ENCODE measurements around the gene CELF5. TPM values are rescaled to one million over a fixed set of nuclear protein-coding genes. Genes with fewer than 3 reads are reported as not detected.

CELF5 gene
- total RNA-seq, 4 donors from 2014 or later: 0.27 to 0.48 TPM; not detected in 2

GRCh38 chr19:3302755-3303154 is 78.3 kb downstream of the CELF5 start:
- H3K4me3 ChIP-seq: no peak overlapping the region
- TF ChIP-seq CTCF (IDR thresholded peaks at IDR 0.05) (no peak), POLR2AphosphoS5 (IDR thresholded peaks at IDR 0.05) (no peak), EP300 (IDR thresholded peaks at IDR 0.05; ENCODE audit: low read depth) (no peak), POLR2A (IDR thresholded peaks at IDR 0.05) (no peak)
- no peak overlapping the region for H3K27ac ChIP-seq
- H3K36me3 ChIP-seq: no peaks in the 10 kb centered on the region
- intact Hi-C loops (cut with DNase I; ENCODE audit: low total_unique reads) (loop anchor here (10.0 kb wide), 1 partner anchor 312 kb away; no protein-coding TSS in a partner anchor), in situ Hi-C loops (cut with MboI; ENCODE audit: low pct_ligation_motif_present in 1 of 4, low pct_unique_long_range_greater_than_20kb in 1 of 4, low sequenced_read_pairs in 3 of 4) (loop anchor here in 1 of 4 donors (10.0 kb wide), 1 partner anchor 182 kb away; the partner anchor contains the start of genes SMIM24 and SMIM44)
- H3K4me1 ChIP-seq: peaks cover 0 to 10% (median 4%) of the 10 kb centered on the region in 4 donors
- H3K27me3 ChIP-seq: peaks cover 70% of the 10 kb centered on the region
- H3K9me3 ChIP-seq: peaks cover 0 to 7% of the 10 kb centered on the region in 2 donors
- DNase-seq: no peak
- 29 to 66% methylated on average over 1 to 3 of the region's 3 CpGs for WGBS, 2 donors (ENCODE audit: low coverage in 1 of 2)

GRCh38 chr19:3304871-3305423 is 80.5 kb downstream of the CELF5 start:
- H3K36me3 ChIP-seq: no peaks in the 10 kb centered on the region
- in situ Hi-C loops (cut with MboI; ENCODE audit: low pct_ligation_motif_present in 1 of 4, low pct_unique_long_range_greater_than_20kb in 1 of 4, low sequenced_read_pairs in 3 of 4): loop anchor here in 1 of 4 donors (10.0 kb wide), 1 partner anchor 180 kb away; the partner anchor contains the start of genes SMIM24 and SMIM44
- intact Hi-C loops (cut with DNase I; ENCODE audit: low total_unique reads): loop anchor here (5.0 to 10.0 kb wide), 2 partner anchors 167 to 310 kb away; no protein-coding TSS in a partner anchor
- no peak overlapping the region for H3K27ac ChIP-seq
- peaks cover 0 to 7% of the 10 kb centered on the region in 2 donors for H3K9me3 ChIP-seq
- peaks cover 0 to 10% (median 4%) of the 10 kb centered on the region in 4 donors for H3K4me1 ChIP-seq
- peak overlapping the region in 1 of 4 donors; percentile 3 for H3K4me3 ChIP-seq
- DNase-seq: peak; percentile 78
- peaks cover 63% of the 10 kb centered on the region for H3K27me3 ChIP-seq
- WGBS, 2 donors (ENCODE audit: low coverage in 1 of 2): 0 to 7% methylated on average over 14 to 22 of the region's 22 CpGs
- TF ChIP-seq POLR2AphosphoS5 (IDR thresholded peaks at IDR 0.05) (peak in 2 of 3 donors; percentile 9 to 57), EP300 (IDR thresholded peaks at IDR 0.05; ENCODE audit: low read depth) (peak; percentile 54), POLR2A (IDR thresholded peaks at IDR 0.05) (no peak), CTCF (IDR thresholded peaks at IDR 0.05) (peak; percentile 84 to 95 (median 88))

- 50 to 70% methylated on average over 1 of the region's 1 CpG for WGBS, 2 donors (ENCODE audit: low coverage in 1 of 2)
- no peak for TF ChIP-seq POLR2AphosphoS5 (IDR thresholded peaks at IDR 0.05)
- TF ChIP-seq CTCF (IDR thresholded peaks at IDR 0.05): no peak
- no peak for TF ChIP-seq EP300 (IDR thresholded peaks at IDR 0.05; ENCODE audit: low read depth)
- TF ChIP-seq POLR2A (IDR thresholded peaks at IDR 0.05): no peak
- intact Hi-C loops (cut with DNase I; ENCODE audit: low total_unique reads) (loop anchor here (5.0 to 10.0 kb wide), 2 partner anchors 163 to 305 kb away; no protein-coding TSS in a partner anchor), in situ Hi-C loops (cut with MboI; ENCODE audit: low pct_ligation_motif_present in 1 of 4, low pct_unique_long_range_greater_than_20kb in 1 of 4, low sequenced_read_pairs in 3 of 4) (loop anchor here in 1 of 4 donors (10.0 kb wide), 1 partner anchor 175 kb away; the partner anchor contains the start of genes SMIM24 and SMIM44)
- no peak for DNase-seq
- Histone ChIP-seq H3K4me1 (peaks cover 0 to 6% (median 4%) of the 10 kb centered on the region in 4 donors), H3K36me3 (no peaks in the 10 kb centered on the region), H3K9me3 (no peaks in the 10 kb centered on the region), H3K4me3 (no peak overlapping the region), H3K27ac (no peak overlapping the region), H3K27me3 (peaks cover 62% of the 10 kb centered on the region)
Observed at GRCh38 chr19:3309724-3310123, 85.3 kb downstream of the CELF5 start.

GRCh38 chr19:3310280-3310679 is 85.8 kb downstream of the CELF5 start:
- H3K9me3 ChIP-seq: no peaks in the 10 kb centered on the region
- peaks cover 0 to under 1% (median under 1%) of the 10 kb centered on the region in 4 donors for H3K4me1 ChIP-seq
- peaks cover 65% of the 10 kb centered on the region for H3K27me3 ChIP-seq
- no peak for DNase-seq
- H3K27ac ChIP-seq: no peak overlapping the region
- intact Hi-C loops (cut with DNase I; ENCODE audit: low total_unique reads) (no loop called here), in situ Hi-C loops (cut with MboI; ENCODE audit: low pct_ligation_motif_present in 1 of 4, low pct_unique_long_range_greater_than_20kb in 1 of 4, low sequenced_read_pairs in 3 of 4) (no loop called here)
- 56 to 73% methylated on average over 1 of the region's 1 CpG for WGBS, 2 donors (ENCODE audit: low coverage in 1 of 2)
- no peaks in the 10 kb centered on the region for H3K36me3 ChIP-seq
- no peak overlapping the region for H3K4me3 ChIP-seq
- TF ChIP-seq EP300 (IDR thresholded peaks at IDR 0.05; ENCODE audit: low read depth): no peak
- no peak for TF ChIP-seq CTCF (IDR thresholded peaks at IDR 0.05)
- TF ChIP-seq POLR2A (IDR thresholded peaks at IDR 0.05): no peak
- TF ChIP-seq POLR2AphosphoS5 (IDR thresholded peaks at IDR 0.05): no peak

All from transverse colon (tissue), 4 donors.